Activated CD4-positive, alpha-beta T cell treated with anti-CD3 and anti-CD28 coated beads, Interleukin-2, amount 50 U/mL, for 48 hours (primary cell): ENCODE data around the gene TMED10.

Source experiments
- DNase-seq, 2 experiments: peaks; one replicate each; pipeline ENCODE4 v3.0.0-alpha.2; 2020

Gene TMED10

GRCh38 chr14:75176142-75176820 is at the start of gene TMED10:
Gene TMED10 (minus strand): TSS chr14:75176612. CDS start chr14:75176579, 33 bp downstream.
- DNase-seq = peak; percentile 90 to 92

DNA sequence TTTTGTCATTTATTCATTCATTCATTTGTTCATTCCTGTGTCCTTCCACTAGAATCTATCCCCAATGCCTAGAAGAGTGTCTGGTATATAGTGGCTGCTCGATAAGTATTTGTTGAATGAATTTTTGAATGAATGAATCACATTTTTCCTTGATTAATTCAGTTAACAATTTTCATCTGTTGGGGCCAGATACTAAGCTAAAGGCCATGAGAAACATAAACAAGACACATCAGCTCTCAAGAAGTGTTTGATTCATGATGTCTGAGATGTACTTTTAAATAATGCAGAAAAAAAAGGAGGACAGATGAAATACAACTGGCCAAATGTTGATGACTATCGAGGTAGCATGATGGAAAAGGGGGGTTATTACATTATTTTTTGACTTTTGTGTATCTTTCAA is 48.1 kb upstream of the TMED10 start:
- no peak for DNase-seq

DNA sequence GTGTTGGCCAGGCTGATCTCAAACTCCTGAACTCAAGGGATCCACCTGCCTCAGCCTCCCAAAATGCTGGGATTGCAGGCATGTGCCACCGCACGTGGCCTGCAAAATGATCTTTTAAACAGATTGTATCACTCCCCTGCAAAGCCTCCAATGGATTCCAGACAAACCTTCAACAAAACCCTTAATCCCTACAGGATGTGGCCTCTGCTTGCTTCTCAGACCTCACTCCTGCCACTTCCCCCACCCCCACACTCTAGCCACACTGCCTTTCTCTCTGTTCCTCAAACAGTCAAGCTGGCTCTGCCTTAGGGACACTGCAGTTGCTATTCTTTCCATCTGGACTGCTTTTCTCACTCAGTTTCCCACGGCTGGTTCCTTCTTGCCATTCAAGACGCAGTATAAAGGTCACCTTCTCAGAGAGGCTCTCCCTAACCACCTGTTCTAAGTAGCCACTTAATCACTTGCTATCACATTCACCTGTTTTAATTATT is 47.3 kb upstream of the TMED10 start:
- DNase-seq = peak in 1 of 2 experiments; percentile 15

DNA sequence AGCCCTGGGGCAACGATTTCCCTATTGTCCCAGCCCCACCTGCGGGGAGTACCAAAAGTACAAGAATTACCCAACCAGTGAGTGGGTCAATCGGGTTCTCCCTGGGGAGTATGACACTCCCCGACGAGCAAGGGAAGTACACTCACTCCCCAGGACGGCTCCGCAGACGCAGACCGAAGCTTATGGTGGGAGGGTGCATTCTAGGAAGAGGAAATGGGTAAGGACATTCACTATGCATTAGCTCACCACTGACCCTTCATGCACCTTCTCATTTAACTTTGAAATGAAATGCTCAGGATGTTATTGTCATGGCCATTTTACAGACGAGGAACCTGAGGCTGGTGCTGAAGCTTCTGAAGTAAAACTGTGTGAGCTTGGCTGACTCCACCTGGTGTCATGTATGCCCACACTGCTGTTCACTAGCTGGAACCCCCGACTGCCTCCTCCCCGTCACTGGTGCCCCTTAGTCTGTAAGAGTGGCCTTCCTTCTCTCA is 45.8 kb upstream of the TMED10 start:
- DNase-seq = no peak

- no peak for DNase-seq
These were observed 45.4 kb upstream of the TMED10 start for GRCh38 chr14:75221797-75222196.

DNA sequence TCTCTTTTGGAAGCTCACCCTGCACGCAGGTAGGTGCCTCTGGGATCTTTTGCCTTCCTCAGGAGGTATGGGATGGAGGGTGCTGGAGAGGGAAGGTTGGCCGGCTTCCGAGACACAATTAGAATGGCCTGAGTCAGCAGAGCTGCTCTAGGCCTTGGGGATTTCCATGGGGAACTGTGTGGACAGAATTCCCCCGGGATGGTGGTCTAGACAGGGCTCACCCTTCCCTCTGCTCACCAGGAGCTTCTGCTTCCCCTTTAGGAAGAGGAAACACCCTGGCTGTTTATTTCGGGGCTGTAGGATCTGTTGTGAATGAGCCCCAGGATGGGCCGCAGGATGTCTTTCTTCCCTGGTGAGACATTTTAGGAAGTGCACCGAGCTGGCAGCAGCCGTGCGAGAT is 43.7 kb upstream of the TMED10 start:
- DNase-seq = no peak

DNA sequence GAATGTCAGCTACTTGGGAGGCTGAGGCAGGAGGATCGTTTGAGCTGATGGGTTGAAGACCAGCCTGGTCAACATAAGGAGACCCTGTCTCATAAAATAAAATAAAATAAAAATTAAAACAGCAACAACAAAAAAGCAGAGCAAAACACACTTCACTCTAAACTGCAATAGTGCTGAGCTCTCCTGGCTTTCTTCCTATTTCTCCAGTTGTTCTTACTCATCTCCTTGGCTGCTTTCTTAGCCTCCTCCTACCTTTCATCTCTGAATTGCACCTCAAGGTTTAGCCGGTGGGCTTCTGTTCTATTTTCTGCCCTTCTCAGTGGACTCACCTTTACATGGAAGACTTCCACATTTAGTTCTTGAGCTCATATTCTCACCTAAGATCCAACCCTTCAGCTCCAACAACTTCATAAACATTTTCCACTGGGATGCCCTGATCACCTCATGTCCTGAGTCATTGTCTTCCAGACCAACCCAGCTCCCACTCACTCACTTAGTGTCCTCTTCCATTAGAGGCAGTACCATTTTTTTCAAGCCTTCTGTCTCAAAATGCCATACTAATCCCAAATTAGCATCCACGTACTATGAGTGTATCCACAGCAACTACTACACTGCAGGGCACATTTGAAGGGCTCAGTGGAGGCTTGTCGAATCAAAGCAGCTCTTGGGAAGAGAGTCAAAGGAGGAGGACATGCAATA is 41.2 kb upstream of the TMED10 start:
- no peak for DNase-seq

DNA sequence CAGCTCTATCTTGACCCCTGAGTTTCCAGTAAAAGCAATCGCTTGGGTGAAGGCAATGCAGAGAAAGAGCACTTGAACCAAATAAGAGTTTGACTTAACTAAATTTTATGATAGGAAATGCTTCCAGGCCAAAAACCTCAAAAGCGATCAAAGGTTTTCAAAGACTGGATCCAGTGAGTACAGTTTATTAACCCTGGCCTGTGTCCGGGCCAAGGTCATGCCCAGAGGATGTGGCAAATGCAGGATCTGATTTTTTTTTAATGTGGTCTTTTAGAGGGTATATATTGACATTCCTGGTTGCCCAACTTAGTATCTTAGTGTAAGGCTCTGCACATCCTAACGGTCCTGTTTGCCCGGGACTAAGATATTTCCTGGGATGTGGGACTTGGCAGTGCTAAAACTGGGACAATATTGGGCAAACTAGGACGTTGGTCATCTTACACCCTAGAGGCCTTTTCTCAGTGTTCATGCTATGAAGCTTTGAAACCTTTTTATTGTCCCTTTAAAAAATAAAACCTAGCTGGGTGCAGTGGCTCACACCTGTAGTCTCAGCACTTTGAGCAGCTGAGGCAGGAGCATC is 40.1 kb upstream of the TMED10 start:
- DNase-seq = no peak

- DNase-seq = no peak
These were observed 39.1 kb upstream of the TMED10 start for GRCh38 chr14:75215520-75215919.

DNA sequence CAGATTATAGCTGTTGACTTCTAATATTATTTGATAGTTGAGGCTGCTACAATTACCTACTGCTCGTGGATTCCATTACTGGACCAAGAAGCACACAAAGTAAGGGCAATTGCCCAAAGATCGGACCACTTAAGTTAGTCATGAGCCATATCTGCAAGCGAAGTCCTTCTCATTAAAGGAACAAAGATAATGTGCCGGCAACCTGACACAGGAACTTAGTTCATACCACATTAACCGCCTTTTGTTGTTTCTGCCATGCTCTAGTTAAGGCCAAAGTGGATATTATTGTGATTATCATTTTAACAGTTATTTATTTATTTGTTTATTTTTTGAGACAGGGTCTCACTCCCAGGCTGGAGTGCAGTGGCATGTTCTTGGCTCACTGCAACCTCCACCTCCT is 38.1 kb upstream of the TMED10 start:
- DNase-seq = no peak

GRCh38 chr14:75213172-75213571 is 36.8 kb upstream of the TMED10 start:
- no peak for DNase-seq

DNA sequence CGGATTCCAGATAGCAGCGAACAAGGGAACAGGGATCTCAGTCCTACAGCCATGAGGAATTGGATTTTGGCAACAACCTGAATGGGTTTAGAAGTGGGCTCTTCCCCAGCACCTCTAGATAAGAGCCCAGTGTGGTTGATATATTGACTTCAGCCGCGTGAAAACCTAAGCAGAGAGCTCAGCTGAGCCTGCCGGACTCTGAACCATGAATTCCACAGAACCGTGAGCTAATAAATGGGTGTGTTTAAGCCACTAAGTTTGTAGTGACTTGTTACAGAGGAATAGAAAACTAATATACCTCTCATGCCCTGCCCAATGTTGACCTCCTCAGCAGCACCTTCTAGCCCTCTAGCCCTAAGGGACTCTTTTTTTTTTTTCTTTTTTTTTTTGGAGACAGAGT is 32.4 kb upstream of the TMED10 start:
- no peak for DNase-seq

DNA sequence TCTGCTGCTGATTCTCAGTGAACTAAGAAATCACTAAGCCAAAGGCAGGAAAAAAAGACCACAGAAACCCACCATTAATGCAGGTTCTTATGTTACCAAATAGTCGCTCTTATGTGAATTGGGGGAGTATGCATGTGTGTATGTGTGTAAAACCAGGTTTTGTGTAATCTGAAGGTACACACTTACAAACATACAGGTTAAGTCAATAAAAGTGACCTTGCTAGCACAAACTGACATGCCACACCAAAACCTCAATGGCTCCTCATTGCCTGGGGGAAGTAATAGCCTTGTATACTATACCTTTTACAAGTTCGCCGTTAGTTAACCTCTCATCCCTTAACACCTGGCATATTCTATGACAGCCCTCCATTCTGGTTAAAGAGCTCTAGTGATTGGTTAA is 29.8 kb upstream of the TMED10 start:
- DNase-seq = no peak

DNA sequence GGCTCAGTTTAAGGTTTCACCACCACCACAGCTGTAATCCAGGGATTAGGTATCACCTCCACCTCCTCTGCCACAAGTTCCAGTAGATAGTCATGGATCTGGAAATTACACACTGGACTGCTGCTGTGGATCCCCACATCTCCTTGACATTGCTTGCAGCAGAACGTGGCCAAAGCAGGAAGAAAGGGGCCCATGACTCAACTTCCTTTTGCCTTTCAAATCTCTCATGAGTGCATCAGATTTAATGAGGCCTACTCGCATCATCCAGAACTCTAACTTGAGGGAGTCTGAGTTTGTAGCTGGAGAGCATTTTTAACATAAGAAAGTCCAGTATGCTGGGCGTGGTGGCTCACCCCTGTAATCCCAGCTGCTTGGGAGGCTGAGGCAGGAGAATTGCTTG is 29.2 kb upstream of the TMED10 start:
- DNase-seq = peak in 1 of 2 experiments; percentile 14

DNA sequence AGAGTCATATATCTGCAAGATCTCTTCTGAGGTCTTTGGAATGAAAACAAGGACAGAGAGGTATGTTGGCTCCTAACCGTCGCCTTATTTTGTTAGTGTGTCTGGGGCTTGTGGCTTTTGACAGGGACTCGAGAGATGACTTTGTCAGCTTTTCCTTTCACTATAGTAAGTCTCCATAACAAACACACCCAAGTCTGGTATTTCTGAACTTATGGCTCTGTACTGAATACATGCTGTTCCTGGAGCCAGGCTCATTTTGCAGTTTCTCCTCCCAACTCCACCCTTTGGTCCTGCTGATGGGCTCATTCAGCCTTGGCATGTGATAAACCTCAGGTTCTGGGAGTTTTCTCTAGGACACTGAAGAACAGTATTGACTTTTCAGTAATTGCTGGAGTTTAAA is 27.7 kb upstream of the TMED10 start:
- DNase-seq = no peak

DNA sequence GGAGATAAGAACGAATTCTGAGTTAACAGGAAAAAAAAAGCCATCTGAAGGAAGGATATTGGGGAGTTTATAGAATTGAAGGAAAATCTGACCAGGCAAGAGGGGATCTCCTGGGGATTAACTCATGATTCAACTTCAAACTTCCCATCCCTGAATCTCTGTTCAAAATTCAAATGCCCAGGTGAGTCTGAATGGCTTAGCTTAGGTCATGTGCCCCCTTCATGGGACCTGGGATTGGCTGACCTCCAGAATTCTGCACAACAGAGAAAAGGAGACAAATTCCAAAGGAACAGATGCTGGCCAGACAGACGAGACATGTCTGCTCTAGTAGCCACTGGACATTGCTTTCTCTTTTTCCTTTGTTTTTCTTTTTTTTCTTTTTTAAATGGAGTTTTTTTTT is 26.2 kb upstream of the TMED10 start:
- no peak for DNase-seq

DNA sequence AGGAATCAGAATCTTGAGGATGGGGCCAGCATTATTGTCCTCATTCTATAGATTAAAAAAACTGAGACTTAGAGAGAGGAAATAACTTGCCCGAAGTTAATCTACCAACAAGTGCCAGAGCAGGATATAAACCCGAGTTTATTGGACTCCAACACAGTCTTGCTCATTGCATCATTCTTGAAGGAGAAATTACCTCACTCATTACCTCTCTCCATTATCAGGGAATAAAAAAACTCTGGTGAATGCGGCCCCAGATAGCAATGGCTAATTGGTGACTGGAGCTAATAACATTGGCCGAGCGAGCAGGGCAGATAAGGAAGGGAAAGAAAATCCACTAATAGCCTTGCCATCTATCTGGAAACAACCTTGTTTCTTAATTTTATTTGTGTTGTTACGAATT is 24.7 kb upstream of the TMED10 start:
- no peak for DNase-seq

GRCh38 chr14:75200451-75200850 is 24.0 kb upstream of the TMED10 start:
- no peak for DNase-seq

GRCh38 chr14:75198291-75198933 is 22.0 kb upstream of the TMED10 start:
- DNase-seq = no peak

DNA sequence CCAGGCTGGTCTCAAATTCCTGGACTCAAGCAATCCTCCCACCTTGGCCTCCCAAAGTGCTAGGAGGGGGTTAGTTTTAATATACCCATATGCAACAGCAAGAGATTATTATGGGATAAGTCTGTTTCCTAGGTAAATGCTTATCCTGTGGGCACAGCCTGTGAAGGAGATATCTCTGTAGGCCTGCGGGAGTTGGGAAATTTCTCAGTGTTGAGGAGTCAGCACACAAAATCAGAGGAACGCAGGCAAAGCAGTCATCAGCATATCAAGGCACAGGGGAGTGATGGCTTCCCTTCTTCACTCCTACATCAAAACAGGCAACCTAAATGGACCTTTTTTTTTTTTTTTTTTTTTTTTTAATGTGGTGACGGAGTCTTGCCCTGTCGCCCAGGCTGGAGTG is 20.9 kb upstream of the TMED10 start:
- no peak for DNase-seq

GRCh38 chr14:75196468-75196867 is 20.1 kb upstream of the TMED10 start:
- DNase-seq = no peak

- no peak for DNase-seq
These were observed 19.7 kb upstream of the TMED10 start for GRCh38 chr14:75196064-75196463.

DNA sequence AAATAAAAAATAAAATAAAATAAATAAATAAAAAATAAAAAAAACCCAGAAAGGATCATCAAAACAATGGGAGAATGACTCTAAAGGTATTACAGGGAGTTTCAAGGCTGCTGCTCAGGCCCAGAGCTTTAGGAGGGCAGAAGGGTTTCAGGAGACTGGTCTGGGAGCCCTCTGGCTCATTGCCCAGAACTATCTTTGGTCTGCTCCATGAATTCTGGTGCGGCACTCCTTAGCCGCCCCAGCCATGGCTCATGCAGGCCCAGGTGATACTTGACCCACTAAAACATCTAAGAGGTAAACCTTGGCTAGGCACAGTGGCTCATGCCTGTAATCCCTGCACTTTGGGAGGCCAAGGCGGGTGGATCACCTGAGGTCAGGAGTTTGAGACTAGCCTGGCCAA is 14.7 kb upstream of the TMED10 start:
- DNase-seq = no peak

- no peak for DNase-seq
These were observed 13.6 kb upstream of the TMED10 start for GRCh38 chr14:75190023-75190422.
